ENCODE measurements around the gene FBXO28.
A peak's percentile ranks its signal among the peaks of the same experiment; 100 is the strongest.

Gene FBXO28

DNA sequence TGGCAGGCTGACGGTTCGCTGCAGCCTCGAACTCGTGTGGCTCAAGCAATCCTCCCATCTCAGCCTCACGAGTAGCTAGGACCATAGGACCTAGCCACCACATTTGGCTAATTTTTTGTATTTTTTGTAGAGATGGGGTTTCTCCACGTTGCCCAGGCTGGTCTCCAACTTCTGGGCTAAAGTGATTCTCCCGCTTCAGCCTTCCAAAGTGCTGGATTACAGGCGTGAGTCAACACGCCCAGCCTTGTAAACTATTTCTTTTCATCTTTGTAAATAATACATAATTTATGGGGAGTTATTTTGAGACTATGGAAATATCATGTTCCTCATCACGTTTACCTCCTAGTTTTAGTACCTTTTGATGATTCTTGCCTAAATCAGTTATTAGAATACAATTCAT is 906 bp upstream of the FBXO28 start:
- Histone ChIP-seq H3K4me2 (ENCODE audit: low read depth, low read length, poor library complexity, severe bottlenecking) (peak overlapping the region; percentile 90), H3K79me2 (ENCODE audit: insufficient read depth, low read length) (peaks cover 44% of the 10 kb centered on the region), H2AFZ (ENCODE audit: low read length) (no peak overlapping the region), H3F3A (ENCODE audit: low read depth) (peaks cover 12% of the 10 kb centered on the region), H3K4me3 (ENCODE audit: low read length, poor library complexity, severe bottlenecking) (peak overlapping the region; percentile 82), H3K9me2 (replicated peaks; ENCODE audit: low read depth, low read length) (no peaks in the 10 kb centered on the region), H4K20me1 (ENCODE audit: insufficient read depth, low read length, poor library complexity, severe bottlenecking) (peaks cover 23% of the 10 kb centered on the region), H3K36me3 (ENCODE audit: insufficient read depth, low read length) (no peaks in the 10 kb centered on the region), H3K9me3 (ENCODE audit: insufficient read depth, low read depth, low read length) (no peaks in the 10 kb centered on the region), H3K9ac (ENCODE audit: low read depth, low read length, poor library complexity, severe bottlenecking) (peak overlapping the region; percentile 92), H3K27me3 (ENCODE audit: insufficient read depth, low read length, poor library complexity, severe bottlenecking) (peaks cover 51% of the 10 kb centered on the region), H3K4me1 (ENCODE audit: insufficient read depth, low read length, poor library complexity, severe bottlenecking) (peaks cover 27% of the 10 kb centered on the region)
- TF ChIP-seq CTCF (conservative IDR thresholded peaks at IDR 0.05; ENCODE audit: low read length): no peak
- no peak for TF ChIP-seq EZH2phosphoT487 (IDR thresholded peaks at IDR 0.05; ENCODE audit: borderline replicate concordance)

GRCh38 chr1:224113545-224113917 is 380 bp upstream of the FBXO28 start:
- Histone ChIP-seq H3K36me3 (ENCODE audit: insufficient read depth, low read length) (no peaks in the 10 kb centered on the region; the same call in 1 of the 2 replicates), H3K9me2 (replicated peaks; ENCODE audit: low read depth, low read length) (no peaks in the 10 kb centered on the region), H3K4me1 (ENCODE audit: insufficient read depth, low read length, poor library complexity, severe bottlenecking) (peaks cover 30% of the 10 kb centered on the region), H4K20me1 (ENCODE audit: insufficient read depth, low read length, poor library complexity, severe bottlenecking) (peaks cover 27% of the 10 kb centered on the region), H3F3A (ENCODE audit: low read depth) (peaks cover 12% of the 10 kb centered on the region), H3K4me2 (ENCODE audit: low read depth, low read length, poor library complexity, severe bottlenecking) (peak overlapping the region; percentile 90), H3K9ac (ENCODE audit: low read depth, low read length, poor library complexity, severe bottlenecking) (peak overlapping the region; percentile 92), H3K27me3 (ENCODE audit: insufficient read depth, low read length, poor library complexity, severe bottlenecking) (peaks cover 46% of the 10 kb centered on the region), H3K79me2 (ENCODE audit: insufficient read depth, low read length) (peaks cover 49% of the 10 kb centered on the region), H3K4me3 (ENCODE audit: low read length, poor library complexity, severe bottlenecking) (peak overlapping the region; percentile 82), H3K9me3 (ENCODE audit: insufficient read depth, low read depth, low read length) (no peaks in the 10 kb centered on the region), H2AFZ (ENCODE audit: low read length) (peak overlapping the region; percentile 95)
- no peak for TF ChIP-seq EZH2phosphoT487 (IDR thresholded peaks at IDR 0.05; ENCODE audit: borderline replicate concordance)

GRCh38 chr1:224114787-224115175 is 870 bp downstream of the FBXO28 start:
- Histone ChIP-seq H3K9me2 (replicated peaks; ENCODE audit: low read depth, low read length) (no peaks in the 10 kb centered on the region), H3K4me2 (ENCODE audit: low read depth, low read length, poor library complexity, severe bottlenecking) (peak overlapping the region; percentile 90), H3F3A (ENCODE audit: low read depth) (peaks cover 12% of the 10 kb centered on the region), H3K4me3 (ENCODE audit: low read length, poor library complexity, severe bottlenecking) (peak overlapping the region; percentile 82), H3K9ac (ENCODE audit: low read depth, low read length, poor library complexity, severe bottlenecking) (peak overlapping the region; percentile 92), H3K27me3 (ENCODE audit: insufficient read depth, low read length, poor library complexity, severe bottlenecking) (peaks cover 33% of the 10 kb centered on the region), H3K36me3 (ENCODE audit: insufficient read depth, low read length) (peaks cover 4% of the 10 kb centered on the region; the same call in 1 of the 2 replicates), H3K4me1 (ENCODE audit: insufficient read depth, low read length, poor library complexity, severe bottlenecking) (peaks cover 34% of the 10 kb centered on the region), H3K9me3 (ENCODE audit: insufficient read depth, low read depth, low read length) (no peaks in the 10 kb centered on the region), H2AFZ (ENCODE audit: low read length) (peak overlapping the region; percentile 95; the same call in 1 of the 2 replicates), H3K79me2 (ENCODE audit: insufficient read depth, low read length) (peaks cover 60% of the 10 kb centered on the region), H4K20me1 (ENCODE audit: insufficient read depth, low read length, poor library complexity, severe bottlenecking) (peaks cover 34% of the 10 kb centered on the region)
- no peak for TF ChIP-seq EZH2phosphoT487 (IDR thresholded peaks at IDR 0.05; ENCODE audit: borderline replicate concordance)
- no peak for TF ChIP-seq CTCF (conservative IDR thresholded peaks at IDR 0.05; ENCODE audit: low read length)

GRCh38 chr1:224116131-224116530 is 2.2 kb downstream of the FBXO28 start:
- peaks cover 6% of the 10 kb centered on the region; the same call in 1 of the 2 replicates for H3K36me3 ChIP-seq (ENCODE audit: insufficient read depth, low read length)
- peak; percentile 67 for TF ChIP-seq CTCF (conservative IDR thresholded peaks at IDR 0.05; ENCODE audit: low read length)
- TF ChIP-seq EZH2phosphoT487 (IDR thresholded peaks at IDR 0.05; ENCODE audit: borderline replicate concordance): no peak
- peaks cover 34% of the 10 kb centered on the region for H3K4me1 ChIP-seq (ENCODE audit: insufficient read depth, low read length, poor library complexity, severe bottlenecking)
- peaks cover 34% of the 10 kb centered on the region for H4K20me1 ChIP-seq (ENCODE audit: insufficient read depth, low read length, poor library complexity, severe bottlenecking)
- no peaks in the 10 kb centered on the region for H3K9me3 ChIP-seq (ENCODE audit: insufficient read depth, low read depth, low read length)
- peak overlapping the region; percentile 90 for H3K4me2 ChIP-seq (ENCODE audit: low read depth, low read length, poor library complexity, severe bottlenecking)
- H3K9me2 ChIP-seq (replicated peaks; ENCODE audit: low read depth, low read length): no peaks in the 10 kb centered on the region
- H3F3A ChIP-seq (ENCODE audit: low read depth): peaks cover 12% of the 10 kb centered on the region
- H3K79me2 ChIP-seq (ENCODE audit: insufficient read depth, low read length): peaks cover 73% of the 10 kb centered on the region
- H3K4me3 ChIP-seq (ENCODE audit: low read length, poor library complexity, severe bottlenecking): peak overlapping the region; percentile 82
- H3K9ac ChIP-seq (ENCODE audit: low read depth, low read length, poor library complexity, severe bottlenecking): peak overlapping the region; percentile 92
- H2AFZ ChIP-seq (ENCODE audit: low read length): no peak overlapping the region
- H3K27me3 ChIP-seq (ENCODE audit: insufficient read depth, low read length, poor library complexity, severe bottlenecking): peaks cover 20% of the 10 kb centered on the region
